ENCODE results near the gene CFAP97.
"Not testable (repeated sequence)": the region's sequence is repeated elsewhere in the genome, so short reads cannot be mapped to it uniquely, and the experiment has no call there.

The CFAP97 gene

DNA sequence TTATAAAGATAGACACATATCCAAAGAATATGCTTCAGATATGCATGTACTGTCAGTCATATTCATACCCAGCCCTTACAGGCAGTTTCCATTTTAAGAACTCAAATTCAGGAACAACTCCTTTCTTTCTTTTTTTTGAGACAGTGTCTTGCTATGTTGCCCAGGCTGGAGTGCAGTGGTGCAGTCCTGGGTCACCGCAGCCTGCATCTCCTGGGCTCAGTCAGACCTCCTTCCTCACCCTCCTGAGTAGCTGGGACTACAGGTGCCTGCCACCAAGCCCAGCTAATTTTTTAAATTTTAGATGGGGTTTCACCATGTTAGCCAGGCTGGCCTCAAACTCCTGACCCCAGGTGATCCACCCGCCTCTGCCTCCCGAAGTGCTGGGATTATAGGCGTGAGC lies 40.1 kb upstream of the CFAP97 start:
- Histone ChIP-seq H3K4me3 (ENCODE audit: insufficient read depth, low read length, poor library complexity, severe bottlenecking) (no peak overlapping the region), H3F3A (ENCODE audit: insufficient read depth) (no peaks in the 10 kb centered on the region; the same call in 1 of the 2 replicates), H3K9me3 (ENCODE audit: insufficient read depth, low read length) (no peaks in the 10 kb centered on the region), H2AFZ (ENCODE audit: low read depth, low read length, severe bottlenecking) (no peak overlapping the region), H4K20me1 (ENCODE audit: low read depth, low read length) (0 out of 2 replicates have a peak, but pooled peaks cover 2% of the 10 kb centered on the region), H3K9me2 (replicated peaks; ENCODE audit: insufficient read depth, low read length) (no peaks in the 10 kb centered on the region), H3K4me2 (ENCODE audit: low read depth, low read length, poor library complexity, severe bottlenecking) (no peak overlapping the region), H3K9ac (ENCODE audit: low read length) (no peak overlapping the region), H3K36me3 (ENCODE audit: low read length) (peaks cover 8% of the 10 kb centered on the region; the same call in 1 of the 2 replicates), H3K79me2 (ENCODE audit: insufficient read depth, low read length) (peaks cover 43% of the 10 kb centered on the region), H3K27ac (ENCODE audit: low read depth, low read length) (no peak overlapping the region), H3K27me3 (ENCODE audit: low read length) (no peaks in the 10 kb centered on the region)
- TF ChIP-seq EZH2phosphoT487 (conservative IDR thresholded peaks at IDR 0.05; ENCODE audit: low read length), result no peak
- TF ChIP-seq, protein P1, sequence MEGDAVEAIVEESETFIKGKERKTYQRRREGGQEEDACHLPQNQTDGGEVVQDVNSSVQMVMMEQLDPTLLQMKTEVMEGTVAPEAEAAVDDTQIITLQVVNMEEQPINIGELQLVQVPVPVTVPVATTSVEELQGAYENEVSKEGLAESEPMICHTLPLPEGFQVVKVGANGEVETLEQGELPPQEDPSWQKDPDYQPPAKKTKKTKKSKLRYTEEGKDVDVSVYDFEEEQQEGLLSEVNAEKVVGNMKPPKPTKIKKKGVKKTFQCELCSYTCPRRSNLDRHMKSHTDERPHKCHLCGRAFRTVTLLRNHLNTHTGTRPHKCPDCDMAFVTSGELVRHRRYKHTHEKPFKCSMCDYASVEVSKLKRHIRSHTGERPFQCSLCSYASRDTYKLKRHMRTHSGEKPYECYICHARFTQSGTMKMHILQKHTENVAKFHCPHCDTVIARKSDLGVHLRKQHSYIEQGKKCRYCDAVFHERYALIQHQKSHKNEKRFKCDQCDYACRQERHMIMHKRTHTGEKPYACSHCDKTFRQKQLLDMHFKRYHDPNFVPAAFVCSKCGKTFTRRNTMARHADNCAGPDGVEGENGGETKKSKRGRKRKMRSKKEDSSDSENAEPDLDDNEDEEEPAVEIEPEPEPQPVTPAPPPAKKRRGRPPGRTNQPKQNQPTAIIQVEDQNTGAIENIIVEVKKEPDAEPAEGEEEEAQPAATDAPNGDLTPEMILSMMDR (IDR thresholded peaks at IDR 0.05; ENCODE audit: insufficient read depth, low read length, poor library complexity, severe bottlenecking), result no peak

- Histone ChIP-seq H3K36me3 (ENCODE audit: low read length) (peaks cover 6% of the 10 kb centered on the region; the same call in 1 of the 2 replicates), H3K4me3 (ENCODE audit: insufficient read depth, low read length, poor library complexity, severe bottlenecking) (no peak overlapping the region), H3K27me3 (ENCODE audit: low read length) (no peaks in the 10 kb centered on the region), H2AFZ (ENCODE audit: low read depth, low read length, severe bottlenecking) (no peak overlapping the region), H3K9ac (ENCODE audit: low read length) (no peak overlapping the region), H3K79me2 (ENCODE audit: insufficient read depth, low read length) (peaks cover 52% of the 10 kb centered on the region), H4K20me1 (ENCODE audit: low read depth, low read length) (0 out of 2 replicates have a peak, but pooled peaks cover 2% of the 10 kb centered on the region), H3K4me2 (ENCODE audit: low read depth, low read length, poor library complexity, severe bottlenecking) (no peak overlapping the region), H3K9me3 (ENCODE audit: insufficient read depth, low read length) (no peaks in the 10 kb centered on the region), H3K9me2 (replicated peaks; ENCODE audit: insufficient read depth, low read length) (no peaks in the 10 kb centered on the region), H3K27ac (ENCODE audit: low read depth, low read length) (no peak overlapping the region), H3F3A (ENCODE audit: insufficient read depth) (no peaks in the 10 kb centered on the region; the same call in 1 of the 2 replicates)
- TF ChIP-seq EZH2phosphoT487 (conservative IDR thresholded peaks at IDR 0.05; ENCODE audit: low read length), result no peak
- TF ChIP-seq, protein P1 (IDR thresholded peaks at IDR 0.05; ENCODE audit: insufficient read depth, low read length, poor library complexity, severe bottlenecking), result no peak
Measured at GRCh38 chr4:185242749-185243533, 39.1 kb upstream of the CFAP97 start.

- peaks cover 58% of the 10 kb centered on the region for H3K79me2 ChIP-seq (ENCODE audit: insufficient read depth, low read length)
- not testable (repeated sequence) for H3K36me3 ChIP-seq (ENCODE audit: low read length); H3K27ac ChIP-seq (ENCODE audit: low read depth, low read length)
Measured at GRCh38 chr4:185240486-185240885, 36.7 kb upstream of the CFAP97 start.

DNA sequence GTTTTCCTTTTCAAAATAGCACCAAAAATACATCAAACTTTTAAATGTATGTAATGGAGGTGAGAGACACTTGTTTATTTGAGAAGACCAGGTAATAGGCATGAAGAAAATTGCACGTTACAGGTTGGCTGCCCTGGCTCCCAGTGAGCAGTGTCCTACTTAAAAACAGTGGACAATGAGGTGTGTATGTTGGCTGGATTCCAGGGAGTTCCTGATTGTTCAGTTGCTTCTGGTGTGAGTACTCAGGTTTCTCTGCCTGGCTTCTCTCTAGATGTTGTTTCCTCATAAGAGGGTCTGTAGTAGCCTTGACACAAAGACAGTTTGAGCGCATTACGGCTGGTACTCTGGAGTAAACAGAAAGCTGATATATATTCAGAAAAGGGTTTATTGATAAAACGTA lies 35.0 kb upstream of the CFAP97 start:
- no peaks in the 10 kb centered on the region for H3K9me2 ChIP-seq (replicated peaks; ENCODE audit: insufficient read depth, low read length)
- no peak overlapping the region for H2AFZ ChIP-seq (ENCODE audit: low read depth, low read length, severe bottlenecking)
- H3K27ac ChIP-seq (ENCODE audit: low read depth, low read length), result no peak overlapping the region
- H3K27me3 ChIP-seq (ENCODE audit: low read length), result no peaks in the 10 kb centered on the region
- H3F3A ChIP-seq (ENCODE audit: insufficient read depth), result no peaks in the 10 kb centered on the region
- TF ChIP-seq, protein P1 (IDR thresholded peaks at IDR 0.05; ENCODE audit: insufficient read depth, low read length, poor library complexity, severe bottlenecking), result no peak
- no peak for TF ChIP-seq EZH2phosphoT487 (conservative IDR thresholded peaks at IDR 0.05; ENCODE audit: low read length)
- H4K20me1 ChIP-seq (ENCODE audit: low read depth, low read length), result no peaks in the 10 kb centered on the region
- H3K4me3 ChIP-seq (ENCODE audit: insufficient read depth, low read length, poor library complexity, severe bottlenecking), result no peak overlapping the region
- H3K36me3 ChIP-seq (ENCODE audit: low read length), result no peaks in the 10 kb centered on the region
- H3K4me2 ChIP-seq (ENCODE audit: low read depth, low read length, poor library complexity, severe bottlenecking), result no peak overlapping the region
- peaks cover 54% of the 10 kb centered on the region for H3K79me2 ChIP-seq (ENCODE audit: insufficient read depth, low read length)
- H3K9ac ChIP-seq (ENCODE audit: low read length), result no peak overlapping the region
- H3K9me3 ChIP-seq (ENCODE audit: insufficient read depth, low read length), result no peaks in the 10 kb centered on the region

More at GRCh38 chr4:185240486-185240885, 36.7 kb upstream of the CFAP97 start:
- not testable (repeated sequence) for H2AFZ ChIP-seq (ENCODE audit: low read depth, low read length, severe bottlenecking); H3F3A ChIP-seq (ENCODE audit: insufficient read depth); H4K20me1 ChIP-seq (ENCODE audit: low read depth, low read length); H3K27me3 ChIP-seq (ENCODE audit: low read length); H3K9me2 ChIP-seq (replicated peaks; ENCODE audit: insufficient read depth, low read length); H3K9me3 ChIP-seq (ENCODE audit: insufficient read depth, low read length); H3K9ac ChIP-seq (ENCODE audit: low read length); H3K4me3 ChIP-seq (ENCODE audit: insufficient read depth, low read length, poor library complexity, severe bottlenecking); H3K4me2 ChIP-seq (ENCODE audit: low read depth, low read length, poor library complexity, severe bottlenecking)

Data from SU-DHL-6 (cell line).